Stimulated activated CD8-positive, alpha-beta memory T cell treated with anti-CD3 and anti-CD28 coated beads, Interleukin-2, amount 100 ng/mL, for 48 hours (primary cell): ENCODE measurements around the gene DAPK3.
"Not testable (repeated sequence)": the region's sequence is repeated elsewhere in the genome, so short reads cannot be mapped to it uniquely, and the experiment has no call there.

Experiments used
- DNase-seq, 2 donors: peaks; one replicate each; pipeline ENCODE4 v3.0.0-alpha.2; 2020; ENCODE audit warnings: low read depth in 2 of 2

Gene DAPK3

DNA sequence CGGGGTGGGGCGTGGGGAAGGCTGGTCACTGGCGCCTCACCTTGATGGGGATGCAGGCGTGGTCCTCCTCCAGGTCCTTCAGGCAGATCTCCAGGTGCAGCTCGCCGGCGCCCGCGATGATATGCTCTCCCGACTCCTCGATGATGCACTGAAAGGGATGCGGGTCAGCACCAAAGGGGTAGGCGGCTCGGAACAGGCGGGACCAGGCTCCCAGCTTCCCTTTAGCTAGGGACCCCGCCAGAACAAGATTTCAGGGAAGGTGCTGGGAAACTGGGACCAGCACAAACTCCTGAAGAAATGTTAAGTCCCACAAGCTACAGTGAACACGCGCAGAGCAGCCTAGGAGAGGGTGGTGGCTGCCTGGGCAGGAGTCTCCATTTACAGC, 8.4 kb upstream of the DAPK3 start:
- no peak for DNase-seq

DNA sequence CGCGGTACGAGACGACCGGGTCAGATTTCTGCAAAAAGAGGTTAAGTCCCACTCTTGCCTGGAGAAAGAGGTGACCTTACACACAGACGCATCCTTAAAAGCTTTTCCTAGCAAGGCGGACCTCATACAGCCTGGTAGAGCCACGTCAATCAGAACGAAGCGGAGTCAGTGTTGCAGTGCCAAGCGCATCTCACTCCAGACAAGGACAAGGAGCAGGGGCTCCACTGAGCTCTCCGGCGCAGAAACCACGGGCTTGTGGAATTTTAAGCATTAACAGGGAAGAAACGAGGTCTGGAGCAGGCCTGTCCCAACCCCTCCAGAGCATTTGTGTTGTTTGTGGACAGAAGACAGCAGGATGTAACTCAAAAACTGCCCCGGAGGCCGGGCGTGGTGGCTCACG, 7.2 kb upstream of the DAPK3 start:
- no peak for DNase-seq

DNA sequence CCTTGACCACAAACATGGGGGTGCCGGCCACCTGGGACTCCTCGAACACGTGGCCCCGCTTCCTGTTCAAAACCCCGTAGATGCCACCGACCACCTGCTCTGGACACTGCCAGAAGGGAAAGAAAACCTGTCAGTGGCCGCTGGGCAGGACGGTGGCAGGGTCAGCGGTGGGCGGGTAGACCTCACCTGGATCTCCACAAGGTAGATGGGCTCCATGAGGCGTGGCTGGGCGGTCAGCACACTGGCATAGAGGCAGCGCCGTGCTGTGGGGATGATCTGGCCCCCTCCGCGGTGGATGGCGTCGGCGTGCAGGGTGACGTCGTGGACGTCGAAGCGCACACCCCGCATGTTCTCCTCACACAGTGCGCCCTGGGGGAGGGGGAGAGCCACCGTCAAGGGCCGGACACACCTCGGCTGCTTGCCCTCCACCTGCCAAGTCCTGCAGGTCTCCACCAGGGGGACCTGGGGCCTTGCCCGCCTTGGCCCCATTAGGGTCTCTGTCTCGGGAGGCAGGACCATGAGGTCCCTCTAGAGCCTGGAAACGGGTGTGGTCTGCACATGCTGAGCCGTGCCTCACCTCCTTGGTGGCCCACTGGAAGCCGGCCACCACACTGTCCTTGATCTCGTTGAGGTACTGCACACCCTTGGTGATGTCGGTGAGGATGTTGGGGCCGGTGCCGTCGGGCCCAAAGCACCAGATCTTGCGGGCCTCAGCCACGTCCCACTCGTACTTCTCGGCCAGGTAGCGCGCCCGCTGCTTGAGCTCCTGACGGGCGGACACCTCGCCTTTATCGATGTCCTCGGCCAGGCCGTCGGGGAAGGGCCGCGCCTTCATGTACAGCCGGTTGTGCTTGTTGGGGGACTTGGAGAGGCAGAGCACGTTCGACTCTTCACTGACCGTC, 6.6 kb upstream of the DAPK3 start:
- DNase-seq = no peak

DNA sequence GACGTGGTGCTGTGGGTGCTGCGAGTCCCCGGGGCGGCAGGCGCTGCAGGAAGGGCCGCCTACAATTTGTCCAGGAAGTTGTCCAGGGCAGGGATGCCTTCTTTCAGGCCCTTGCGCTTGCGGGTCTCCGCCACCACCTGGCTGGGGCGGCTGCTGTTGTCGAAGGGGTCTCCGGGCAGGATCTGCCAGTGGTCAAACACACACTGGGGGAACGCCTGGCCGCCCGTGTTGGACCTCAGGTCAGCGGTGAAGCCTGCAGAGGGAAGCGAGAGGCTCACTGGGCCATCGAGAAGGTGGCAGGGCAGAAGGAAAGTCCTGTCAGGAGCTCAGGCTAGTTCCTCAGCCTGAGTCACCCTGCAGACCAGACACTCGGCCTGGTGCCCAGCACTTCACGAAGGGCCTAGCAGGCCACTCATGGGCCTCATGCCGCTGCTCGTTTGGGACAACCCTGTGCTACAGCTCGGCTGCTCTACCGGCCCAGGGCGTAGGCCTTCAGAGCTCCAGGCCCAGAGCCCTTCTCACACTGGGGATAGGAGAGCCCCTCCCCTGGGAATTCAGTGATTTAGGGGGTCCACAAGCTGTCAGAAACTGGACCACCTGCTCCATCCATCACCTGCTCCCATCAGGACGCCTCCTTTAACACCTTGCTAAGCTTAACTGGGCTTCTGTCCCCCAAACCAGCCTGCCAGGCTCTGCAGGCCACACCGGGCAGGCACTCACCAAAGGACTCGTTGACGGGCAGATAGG, 5.8 kb upstream of the DAPK3 start:
- DNase-seq = no peak

DNA sequence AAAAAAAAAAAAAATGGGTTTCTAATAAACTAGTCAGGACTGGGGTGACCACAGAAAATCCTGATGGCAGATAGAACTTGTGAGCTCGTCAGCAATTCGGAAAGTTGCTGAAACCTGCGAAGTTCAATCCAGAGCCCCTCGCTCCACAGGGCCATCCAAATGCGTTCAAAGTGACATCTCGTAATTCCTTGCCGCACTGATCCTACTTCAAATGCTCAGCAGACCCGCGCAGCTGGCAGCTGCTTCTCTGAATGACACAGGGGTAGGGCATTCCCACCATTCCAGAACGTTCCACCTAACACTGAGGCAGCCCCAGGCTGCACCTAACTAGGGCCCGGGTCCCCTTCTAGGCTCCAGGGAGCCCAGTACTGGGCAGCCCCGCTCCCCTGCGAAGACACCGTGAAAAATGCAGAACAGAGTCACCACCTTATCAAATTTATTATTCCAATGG, 4.8 kb upstream of the DAPK3 start:
- DNase-seq = no peak

DNA sequence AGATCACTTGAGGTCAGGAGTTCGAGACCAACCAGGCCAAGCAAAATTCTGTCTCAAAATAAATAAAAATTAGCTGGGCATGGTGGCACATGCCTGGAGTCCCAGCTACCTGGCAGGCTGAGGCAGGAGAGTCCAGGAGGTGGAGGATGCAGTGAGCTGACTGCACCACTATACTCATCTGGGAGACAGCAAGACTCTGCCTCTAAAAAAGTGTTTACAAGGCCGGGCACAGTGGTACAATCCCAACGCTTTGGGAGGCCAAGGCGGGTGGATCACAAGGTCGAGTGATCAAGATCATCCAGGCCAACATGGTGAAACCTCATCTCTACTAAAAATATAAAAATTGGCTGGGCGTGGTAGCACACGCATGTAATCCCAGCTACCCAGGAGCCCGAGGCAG, 4.2 kb upstream of the DAPK3 start:
- DNase-seq = no peak

DNA sequence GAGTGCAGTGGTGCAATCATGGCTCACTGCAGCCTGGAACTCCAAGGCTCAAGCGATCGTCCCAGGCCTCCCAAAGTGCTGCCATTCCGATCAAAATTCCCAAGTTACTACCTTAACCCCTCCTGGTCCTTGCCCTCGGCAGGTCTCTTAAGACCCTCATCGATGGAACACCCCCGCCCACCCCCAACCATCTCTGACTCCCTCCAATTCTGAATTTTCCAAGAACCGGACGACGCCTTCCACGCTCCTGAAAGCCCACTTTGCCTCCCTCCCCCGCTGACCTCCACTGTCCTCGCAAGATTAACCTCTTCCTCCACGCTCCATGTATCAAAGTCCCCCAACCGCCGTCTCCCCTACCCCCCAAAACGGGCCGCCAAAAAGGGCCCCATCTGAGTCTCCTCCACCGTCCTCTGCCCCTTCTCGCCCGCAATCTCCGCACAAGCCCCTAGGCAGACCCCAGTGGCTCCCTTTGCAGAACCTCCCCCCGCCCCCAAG, 539 bp downstream of the DAPK3 start:
- DNase-seq = no peak

DNA sequence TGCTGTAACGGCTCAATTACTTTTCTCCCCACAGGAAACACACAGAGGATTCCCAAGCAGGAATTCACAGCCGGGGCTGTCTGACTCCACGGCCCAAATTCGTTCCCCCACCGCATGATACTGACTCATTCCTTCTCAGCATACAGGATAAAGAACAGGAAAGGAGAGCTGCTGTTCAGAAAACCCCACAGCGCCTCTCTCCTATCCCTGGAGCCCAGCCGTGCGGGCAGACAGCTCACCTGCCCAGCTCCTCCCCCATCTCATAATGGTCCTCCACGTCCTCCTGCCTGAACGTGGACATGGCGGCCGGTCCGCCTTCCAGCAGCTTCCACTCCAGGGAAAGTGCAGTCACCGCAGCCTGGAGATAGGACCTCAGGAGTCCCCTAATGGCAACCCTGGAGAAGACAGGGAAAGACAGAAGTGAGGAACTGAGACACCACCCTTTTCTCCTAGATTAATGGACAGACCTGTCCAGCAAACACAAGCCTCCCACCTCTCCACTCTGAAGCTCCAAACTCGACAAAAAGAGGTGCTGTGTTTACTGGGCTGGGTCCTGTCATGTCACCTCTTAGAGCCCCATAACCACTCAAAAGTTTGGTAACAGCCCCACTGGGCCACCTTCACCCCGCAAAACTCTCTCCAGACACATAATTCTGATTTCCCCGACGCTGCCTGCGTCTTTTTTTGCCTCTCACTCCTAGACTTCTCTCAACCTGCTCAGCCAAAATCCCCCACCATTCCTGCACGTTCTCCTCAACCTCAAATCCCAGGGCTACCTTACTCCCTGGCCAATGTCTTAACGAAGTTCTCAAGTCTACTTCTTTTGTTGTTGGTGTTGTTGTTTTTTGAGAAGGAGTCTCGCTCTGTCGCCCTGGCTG, 1.2 kb downstream of the DAPK3 start:
- no peak for DNase-seq

DNA sequence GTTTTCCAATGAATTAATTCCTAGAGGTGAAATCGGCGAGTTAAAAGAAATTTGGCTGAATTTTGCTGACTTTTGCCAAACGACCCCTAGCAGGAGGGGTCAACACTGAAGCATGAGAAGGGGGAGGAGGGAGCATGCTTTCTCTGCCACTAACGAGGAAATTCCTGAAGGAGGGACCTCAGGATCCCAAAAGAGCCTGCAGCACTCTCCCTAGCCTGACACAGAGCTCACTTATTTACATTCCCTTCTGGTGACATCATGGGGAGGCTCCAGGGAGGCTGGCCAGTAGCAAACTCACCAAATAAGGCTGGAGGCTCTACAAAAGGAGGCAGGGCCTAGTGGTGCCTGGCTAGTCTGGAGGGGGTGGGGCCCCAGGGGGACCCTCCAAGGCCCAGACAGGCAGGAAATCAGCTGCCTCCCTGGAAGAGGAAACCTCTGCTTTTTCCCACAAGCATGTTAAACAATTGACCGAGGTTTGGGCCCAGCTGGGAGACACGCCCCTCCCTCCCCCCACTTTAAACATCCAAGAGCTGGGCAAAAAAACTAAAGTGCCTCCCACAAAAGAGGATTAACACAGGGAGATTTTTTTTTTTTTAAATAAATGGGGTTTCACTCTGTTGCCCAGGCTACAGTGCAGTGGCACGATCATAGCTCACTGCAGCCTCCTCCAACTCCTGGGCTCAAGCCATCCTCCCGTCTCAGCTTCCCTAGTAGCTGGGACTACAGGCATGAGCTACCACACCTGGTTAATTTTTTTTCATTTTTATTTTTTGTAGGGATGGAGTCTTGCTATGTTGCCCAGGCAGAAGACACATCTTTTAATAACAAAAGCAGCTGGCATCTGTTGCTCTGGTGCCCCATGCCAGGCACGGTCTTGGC, 2.1 kb downstream of the DAPK3 start:
- no peak for DNase-seq

DNA sequence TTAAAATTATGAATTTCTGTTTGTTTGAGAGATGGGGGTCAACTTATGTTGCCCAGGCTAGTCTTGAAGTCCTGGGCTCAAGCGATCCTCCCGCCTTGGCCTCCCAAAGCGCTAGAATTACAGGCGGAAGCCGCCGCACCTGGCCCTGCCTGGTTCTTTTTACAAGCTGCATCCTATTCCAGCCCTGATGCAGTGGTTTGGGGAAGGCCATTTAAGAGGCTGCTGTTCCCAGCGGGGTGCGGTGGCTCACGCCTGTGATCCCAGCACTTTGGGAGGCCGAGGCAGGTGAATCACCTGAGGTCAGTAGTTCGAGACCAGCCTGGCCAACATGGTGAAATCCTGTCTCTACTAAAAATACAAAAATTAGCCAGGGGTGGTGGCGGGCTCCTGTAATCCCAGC, 2.9 kb downstream of the DAPK3 start:
- DNase-seq = not testable (repeated sequence)

DNA sequence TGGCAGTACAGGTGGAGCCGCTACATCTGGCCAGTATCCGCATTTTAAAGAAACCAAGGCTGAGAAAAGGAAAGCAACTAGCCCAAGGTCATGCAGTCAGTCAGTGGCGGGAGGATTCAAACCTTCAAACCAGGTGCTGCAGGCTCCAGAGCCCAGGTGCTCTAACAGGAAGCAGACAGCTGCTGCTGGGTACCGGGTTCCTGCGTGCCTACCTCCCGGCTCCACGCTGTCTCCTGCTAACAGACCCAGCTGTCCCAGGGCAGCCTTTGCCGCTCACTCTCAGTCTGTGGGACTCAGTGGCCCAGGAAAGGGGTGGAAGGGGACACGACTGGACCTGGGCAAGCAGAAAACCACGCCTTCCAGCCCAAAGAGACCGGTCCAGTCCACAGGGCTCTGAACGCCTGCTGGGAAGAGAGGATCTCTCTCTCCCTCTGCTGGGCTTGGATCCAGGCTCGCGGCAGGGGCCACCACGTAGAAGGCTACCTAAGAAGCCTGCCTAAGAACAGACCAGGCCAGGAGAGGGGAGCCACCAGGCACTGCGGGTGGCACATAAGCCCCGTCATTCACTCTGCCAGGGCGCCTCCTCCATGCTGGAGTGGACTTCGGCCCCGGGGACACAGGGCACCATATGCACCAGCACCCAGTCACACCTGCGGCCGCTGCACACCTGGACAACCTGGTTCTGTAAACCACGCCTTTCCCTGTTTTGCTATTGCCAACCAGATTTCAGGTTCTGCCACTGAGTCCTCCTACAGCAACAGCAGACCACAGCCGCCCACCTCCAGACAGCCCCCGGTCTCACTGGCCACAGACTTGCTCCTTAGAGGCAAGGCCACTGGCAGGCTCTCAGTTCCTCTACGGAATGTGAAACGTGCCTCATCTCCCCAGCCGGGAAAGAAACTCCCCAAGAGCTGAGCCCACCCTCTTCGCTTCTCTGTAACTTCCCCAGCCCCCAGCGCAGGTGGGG, 4.6 kb downstream of the DAPK3 start:
- no peak for DNase-seq

DNA sequence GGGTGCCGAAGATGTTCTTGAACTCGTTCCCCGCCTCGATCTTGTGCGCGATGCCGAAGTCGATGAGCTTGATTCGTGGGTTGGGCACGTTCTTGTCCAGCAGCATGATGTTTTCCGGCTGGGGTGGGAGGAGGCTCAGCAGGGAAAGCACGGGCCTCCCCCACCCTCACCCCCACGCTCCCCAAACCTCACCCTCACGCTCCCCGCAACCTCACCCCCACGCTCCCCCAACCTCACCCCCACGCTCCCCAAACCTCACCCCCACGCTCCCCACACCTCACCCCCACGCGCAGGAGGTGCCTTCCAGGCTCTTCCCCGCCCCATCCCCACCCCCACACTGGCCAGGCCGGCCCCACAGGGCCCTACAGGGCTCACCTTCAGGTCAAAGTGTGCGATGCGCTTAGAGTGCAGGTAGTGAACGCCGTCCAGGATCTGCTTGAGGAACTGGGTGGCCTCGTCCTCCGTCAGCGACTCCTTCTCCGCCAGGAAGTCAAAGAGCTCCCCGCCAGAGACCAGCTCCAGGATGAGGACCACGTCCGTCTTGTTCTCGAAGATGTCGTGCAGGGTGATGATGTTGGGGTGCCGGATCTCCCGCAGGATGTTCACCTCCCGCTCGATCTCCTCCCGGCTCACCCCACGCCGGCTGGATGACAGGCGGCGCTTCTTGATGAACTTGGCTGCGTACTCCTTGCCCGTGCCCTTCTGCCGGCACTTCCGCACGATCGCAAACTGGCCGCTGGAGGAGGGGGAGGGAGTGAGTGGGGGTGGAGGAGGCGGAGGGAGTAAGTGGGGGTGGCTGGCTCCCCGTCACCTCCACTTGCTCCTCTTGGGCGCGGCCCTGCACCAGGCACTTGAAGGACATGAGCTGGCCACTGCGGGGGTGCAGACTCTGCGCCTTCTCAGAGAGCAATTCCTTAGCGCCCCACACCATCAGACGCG, 6.4 kb downstream of the DAPK3 start:
- no peak for DNase-seq

DNA sequence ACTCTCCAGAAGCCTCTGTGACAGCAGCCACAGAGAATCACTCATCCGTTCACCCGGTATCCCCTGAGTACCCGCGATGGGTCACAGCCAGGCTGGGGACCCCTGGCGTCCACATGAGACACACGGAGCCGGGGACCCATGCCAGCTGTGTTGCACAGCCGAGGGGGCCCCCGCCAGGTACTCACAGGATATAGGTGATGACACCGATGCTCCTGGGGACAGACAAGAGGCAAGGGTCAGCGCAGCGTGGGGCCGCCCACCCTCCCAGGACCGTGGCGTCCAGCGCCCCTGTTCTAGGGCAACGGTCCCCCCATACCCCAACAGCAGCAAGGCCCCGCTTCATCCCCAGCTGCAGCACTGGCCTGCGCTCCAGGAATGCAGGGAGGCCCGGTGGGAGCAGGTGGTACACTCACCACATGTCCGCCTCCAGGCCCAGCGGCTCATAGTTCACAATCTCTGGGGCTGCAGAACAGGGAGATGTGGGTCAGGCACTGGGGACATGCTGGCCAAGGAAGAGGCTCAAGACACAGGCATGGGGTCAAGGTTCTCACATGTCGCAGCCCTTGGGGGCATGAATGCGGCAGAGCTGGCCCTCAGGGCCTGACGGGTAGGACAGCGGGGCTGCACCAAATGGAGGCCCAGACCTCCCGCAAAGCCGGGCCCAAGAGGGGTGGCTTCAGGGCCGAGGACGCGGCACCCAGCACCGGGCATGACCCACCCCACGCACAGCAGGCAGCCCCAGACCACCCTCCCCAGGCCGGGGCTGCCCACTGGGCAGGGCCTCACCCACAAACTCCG, 7.2 kb downstream of the DAPK3 start:
- no peak for DNase-seq

DNA sequence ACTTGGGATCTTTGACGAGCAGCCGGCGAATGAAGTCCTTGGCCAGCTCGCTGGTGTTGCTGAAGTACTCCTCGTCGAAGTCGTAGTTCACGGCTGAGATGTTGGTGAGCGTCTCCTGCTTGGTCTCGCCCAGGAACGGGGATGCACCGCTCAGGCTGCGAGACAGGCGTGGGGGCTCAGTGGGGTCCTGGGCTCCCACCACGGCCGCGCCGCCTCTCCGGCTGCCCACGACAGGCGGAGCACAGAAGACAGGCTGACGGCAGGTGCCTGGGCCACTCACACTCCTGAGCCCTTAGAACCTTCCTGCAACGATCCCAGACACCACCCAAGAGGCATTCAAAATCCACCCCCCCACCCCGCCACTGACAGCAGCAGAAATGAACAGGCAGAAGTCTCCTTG, 9.9 kb downstream of the DAPK3 start:
- no peak for DNase-seq

DNA sequence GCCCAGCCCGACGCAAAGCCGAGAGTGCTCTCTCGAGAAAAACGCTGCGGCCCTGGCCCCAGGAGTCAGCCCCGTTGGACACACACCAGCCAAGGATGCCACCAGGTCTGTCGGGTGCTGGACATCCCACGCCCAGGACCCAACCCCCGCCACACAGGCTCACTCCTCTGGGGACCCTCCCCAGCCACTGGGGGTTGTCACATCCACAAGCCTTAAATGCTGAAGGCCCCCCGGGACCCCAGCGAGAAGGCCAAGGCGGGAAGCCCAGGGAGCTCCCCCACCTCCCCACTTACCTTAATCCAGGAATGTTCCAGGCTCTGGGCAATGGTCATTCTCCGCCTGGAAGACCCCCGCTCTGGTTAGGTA, 11.2 kb downstream of the DAPK3 start:
- DNase-seq = no peak

DNA sequence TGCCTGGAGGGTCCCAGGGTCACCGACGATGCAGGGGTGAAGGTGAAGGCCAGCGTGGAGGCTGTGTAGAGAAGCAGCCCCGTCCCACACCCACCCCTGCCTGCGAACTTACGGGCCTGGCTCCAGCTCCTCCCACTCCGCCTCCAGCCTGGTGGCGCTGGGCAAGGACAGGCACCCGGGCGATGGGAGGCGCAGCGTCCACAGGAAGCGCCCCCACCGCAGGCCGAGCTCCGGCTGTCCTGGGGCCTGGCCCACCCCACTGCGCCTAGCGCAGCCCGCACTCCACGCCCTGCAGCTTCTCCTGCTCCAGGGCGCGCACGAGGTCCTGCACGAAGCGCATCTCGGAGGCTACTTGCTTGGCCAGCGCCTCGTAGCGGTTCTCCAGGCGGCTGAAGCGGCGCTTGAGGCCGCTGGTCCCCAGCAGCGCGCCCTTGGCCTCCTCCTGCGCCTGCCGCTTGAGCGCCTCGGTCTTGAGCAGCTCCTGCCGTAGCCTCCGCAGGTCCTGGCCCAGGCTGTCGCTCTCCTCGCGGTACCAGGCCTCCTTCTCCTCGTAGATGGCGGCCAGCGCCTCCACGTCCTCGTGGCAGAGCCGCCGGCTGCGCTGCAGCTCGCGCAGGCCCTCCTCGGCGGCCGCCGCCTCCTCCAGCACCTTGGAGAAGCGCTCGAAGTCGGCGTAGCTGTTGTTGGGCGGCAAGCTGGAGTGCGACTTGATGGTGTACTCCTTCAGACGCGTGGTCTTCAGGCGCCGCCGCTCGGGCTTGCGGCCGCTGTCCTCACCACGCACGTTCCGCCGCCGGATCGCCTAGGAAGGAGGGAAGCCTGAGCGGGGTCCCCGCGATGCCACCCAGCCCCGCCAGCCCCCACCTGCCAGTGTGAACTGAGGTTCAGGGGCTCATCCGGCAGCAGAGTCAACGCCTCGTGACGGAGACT, 11.8 kb downstream of the DAPK3 start:
- no peak for DNase-seq

DNA sequence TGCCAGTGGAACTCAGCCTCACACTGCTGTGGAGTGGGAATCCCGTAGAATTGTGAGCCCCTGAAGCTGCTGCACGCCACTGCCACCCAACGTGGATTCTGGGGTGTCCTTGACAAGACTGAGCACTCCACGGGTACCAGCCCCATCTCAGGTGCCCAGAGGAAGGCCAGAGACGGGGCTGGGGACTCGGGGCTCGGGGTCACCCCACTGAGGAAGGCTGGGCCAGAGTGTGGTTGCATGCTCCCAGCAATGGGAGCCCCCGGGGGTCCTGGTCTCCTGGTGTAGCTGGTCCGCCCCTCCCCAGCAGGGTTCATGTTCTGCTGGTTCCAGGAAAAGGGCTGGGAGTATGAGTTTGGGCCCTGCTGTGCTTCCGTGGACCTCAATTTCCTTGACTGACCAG, 15.2 kb downstream of the DAPK3 start:
- no peak for DNase-seq
